HepG2 (cell line): ENCODE results near the gene PKMYT1. TPM values are rescaled to one million over a fixed set of nuclear protein-coding genes. Genes with fewer than 3 reads are reported as not detected.

Source experiments
- AGO2 ChIP-seq: fragments of 200-400 bp; formaldehyde crosslinking; optimal IDR thresholded peaks from 2 replicates; pipeline ENCODE3; 2017; ENCODE audit warnings: mild to moderate bottlenecking, low read depth, low read length, moderate library complexity
- ASH2L ChIP-seq: fragments of 300-600, 200-600 bp; sonication (generic); IDR thresholded peaks from 2 replicates; pipeline ENCODE4 v1.7.0; 2017; ENCODE audit warnings: low read depth, mild to moderate bottlenecking, moderate library complexity, mixed read lengths, low read length; ENCODE audit not compliant: insufficient read length
- BHLHE40 ChIP-seq: IDR thresholded peaks from 2 replicates; pipeline ENCODE4 v1.6.1; 2011; ENCODE audit warnings: low read length, improper control_type of control experiment
- CHCHD3 ChIP-seq: sonication (generic); formaldehyde crosslinking; IDR thresholded peaks from 2 replicates; pipeline ENCODE4 v1.8.0; 2022; ENCODE audit warnings: mild to moderate bottlenecking, missing genetic modification reagents, moderate library complexity
- GMEB2 ChIP-seq: IDR thresholded peaks from 2 replicates; pipeline ENCODE4 v1.6.1; 2016; ENCODE audit warnings: missing biosample characterization, missing genetic modification reagents, low read depth
- HDAC2 ChIP-seq: sonication (generic); formaldehyde crosslinking; IDR thresholded peaks from 2 replicates; pipeline ENCODE4 v1.4.0; 2020; ENCODE audit warnings: missing genetic modification reagents
- ISL2 ChIP-seq: sonication (generic); formaldehyde crosslinking; IDR thresholded peaks from 2 replicates; pipeline ENCODE4 v1.5.0; 2020; ENCODE audit warnings: missing genetic modification reagents
- SOX6 ChIP-seq, 2 experiments: fragments of 450-650 bp in 1 of 2; sonication (generic) in 1 of 2; formaldehyde crosslinking in 1 of 2; IDR thresholded peaks; 2 replicates each; pipeline versions ENCODE4 v1.4.0 to v1.6.1; 2017 to 2020; ENCODE audit warnings: antibody characterized with exemption in 1 of 2, mild to moderate bottlenecking in 1 of 2, missing genetic modification reagents in 1 of 2
- SP140L ChIP-seq: sonication (generic); formaldehyde crosslinking; IDR thresholded peaks from 2 replicates; pipeline ENCODE4 v1.4.0; 2020; ENCODE audit warnings: missing genetic modification reagents, borderline replicate concordance
- ZNF124 ChIP-seq: sonication (generic); formaldehyde crosslinking; IDR thresholded peaks from 2 replicates; pipeline ENCODE4 v1.4.0; 2020; ENCODE audit warnings: missing genetic modification reagents
- ZNF17 ChIP-seq: sonication (generic); formaldehyde crosslinking; IDR thresholded peaks from 2 replicates; pipeline ENCODE4 v1.5.0; 2020; ENCODE audit warnings: mild to moderate bottlenecking, missing genetic modification reagents
- ZNF207 ChIP-seq: fragments of 450-650 bp; IDR thresholded peaks from 2 replicates; pipeline ENCODE4 v1.6.1; 2016; ENCODE audit warnings: antibody characterized with exemption, borderline replicate concordance
- ZNF343 ChIP-seq: sonication (generic); formaldehyde crosslinking; IDR thresholded peaks from 2 replicates; pipeline ENCODE4 v1.4.0; 2020; ENCODE audit warnings: mild to moderate bottlenecking, missing genetic modification reagents
- ZNF512B ChIP-seq: sonication (generic); formaldehyde crosslinking; IDR thresholded peaks from 2 replicates; pipeline ENCODE4 v1.5.1; 2020; ENCODE audit warnings: missing genetic modification reagents, mild to moderate bottlenecking, borderline replicate concordance
- ZNF513 ChIP-seq: sonication (generic); formaldehyde crosslinking; conservative IDR thresholded peaks from 2 replicates; pipeline ENCODE4 v1.5.0; 2020; ENCODE audit warnings: missing genetic modification reagents
- ZNF577 ChIP-seq: sonication (generic); formaldehyde crosslinking; IDR thresholded peaks from 2 replicates; pipeline ENCODE4 v1.4.0; 2020; ENCODE audit warnings: mild to moderate bottlenecking, low read depth, missing genetic modification reagents, borderline replicate concordance
- ZNF598 ChIP-seq: sonication (generic); formaldehyde crosslinking; IDR thresholded peaks from 2 replicates; pipeline ENCODE4 v1.5.1; 2020; ENCODE audit warnings: mild to moderate bottlenecking, missing genetic modification reagents, borderline replicate concordance
- ZNF691 ChIP-seq: sonication (generic); formaldehyde crosslinking; IDR thresholded peaks from 2 replicates; pipeline ENCODE4 v1.4.0; 2020; ENCODE audit warnings: missing genetic modification reagents, low read depth, mild to moderate bottlenecking, borderline replicate concordance
- ZNF7 ChIP-seq: IDR thresholded peaks from 2 replicates; pipeline ENCODE4 v1.6.1; 2016; ENCODE audit warnings: missing biosample characterization, missing genetic modification reagents
- ZSCAN21 ChIP-seq: sonication (generic); formaldehyde crosslinking; IDR thresholded peaks from 2 replicates; pipeline ENCODE4 v1.8.0; 2022; ENCODE audit warnings: mild to moderate bottlenecking, missing genetic modification reagents, moderate library complexity, borderline replicate concordance
- polyA plus RNA-seq, 8 experiments: library from polyadenylated mRNA; depleted of rRNA in 3 of 8; stranded (reverse) in 7 of 8; unstranded in 1 of 8; fragments of >200 nt; fragmentation: Illumina TruSeq in 4 of 8; extraction: Trizol in 4 of 8; gene quantifications; 2 replicates each; pipeline versions ENCODE4 v1.2.1 to v1.2.3, GENCODE V29; 2011 to 2016; ENCODE audit warnings: low read depth in 4 of 8, missing spikeins in 1 of 8, mixed read lengths in 1 of 8; ENCODE audit not compliant: insufficient read depth in 1 of 8
- total RNA-seq, 5 experiments: library from RNA; depleted of rRNA; stranded (reverse); fragments of >200 nt; fragmentation: Illumina TruSeq; extraction: Trizol; gene quantifications; 2 replicates each; pipeline ENCODE4 v1.2.3, GENCODE V29; 2016; ENCODE audit warnings: low read depth in 1 of 5

Gene PKMYT1
- total and polyA plus RNA-seq, 2 of the 13 experiments (the other 11 are each of a cell fraction or from before 2014, with no cell fraction given), result 7.0 to 27.8 TPM

- TF ChIP-seq ZNF691 (CRISPR knock-in tag) (no peak), ZNF207 (no peak), ZNF577 (no peak), CHCHD3 (0 out of 2 replicates have a peak, but pooled peaks have one; percentile 31), SP140L (CRISPR knock-in tag) (no peak), ZNF17 (0 out of 2 replicates have a peak, but pooled peaks have one; percentile 30), SOX6 (IDR thresholded peaks at IDR 0.05) (no peak), SOX6 (CRISPR knock-in tag; IDR thresholded peaks at IDR 0.05) (peak; percentile 26; the same call in 1 of the 2 replicates), HDAC2 (CRISPR knock-in tag) (peak; percentile 46), ZNF7 (CRISPR knock-in tag) (no peak), ZNF512B (CRISPR knock-in tag) (no peak), ZNF343 (no peak), ZNF598 (peak; percentile 98; the same call in 1 of the 2 replicates), GMEB2 (CRISPR knock-in tag) (peak; percentile 98), ZNF513 (no peak), AGO2 (peak; percentile 100), ZNF124 (CRISPR knock-in tag) (peak; percentile 88), ASH2L (peak; percentile 54), ISL2 (CRISPR knock-in tag) (peak; percentile 75), ZSCAN21 (no peak), BHLHE40 (peak; percentile 70)
Observed at GRCh38 chr16:3023669-3024478, 43.6 kb upstream of the PKMYT1 start, which contains the start of the genes HCFC1R1 and THOC6 (continued).
